Breast epithelium (tissue), 3 donors: ENCODE results near the gene PLPP2.

Experiments
- CTCF ChIP-seq, 3 donors: fragments of 450-650 bp; IDR thresholded peaks; one replicate each; pipeline ENCODE4 v1.5.1; 2016 to 2017; ENCODE audit warnings: antibody characterized with exemption in 3 of 3, mild to moderate bottlenecking in 3 of 3, moderate library complexity in 3 of 3
- POLR2A ChIP-seq: fragments of 450-650 bp; IDR thresholded peaks from one replicate; pipeline ENCODE4 v1.6.1; 2016; ENCODE audit warnings: antibody characterized with exemption, mild to moderate bottlenecking, moderate library complexity

GRCh38 chr19:279656-280055, 11.5 kb downstream of the PLPP2 start:
- no peak for TF ChIP-seq CTCF (IDR thresholded peaks at IDR 0.05)
- TF ChIP-seq POLR2A: no peak
